Smooth muscle cell (in vitro differentiated cells): Measurements from ENCODE around the gene ARHGAP33. TPM values are rescaled to one million over a fixed set of nuclear protein-coding genes. Genes with fewer than 3 reads are reported as not detected.
"Not testable (repeated sequence)": the region's sequence is repeated elsewhere in the genome, so short reads cannot be mapped to it uniquely, and the experiment has no call there.

Experiments
- DNase-seq: peaks from one replicate; lab custom pipeline; 2025; ENCODE audit not compliant: unreplicated experiment; lab: John Stamatoyannopoulos, UW
- H2AFZ ChIP-seq: fragments of 200-600 bp; sonication (generic); 2 replicates; pipeline ENCODE4 v1.6.0; 2016; ENCODE audit warnings: antibody characterized with exemption, low read depth, mild to moderate bottlenecking
- H3F3A ChIP-seq: fragments of 200-600 bp; sonication (generic); 2 replicates; pipeline ENCODE4 v1.6.0; 2017; ENCODE audit warnings: antibody characterized with exemption, low read depth
- H3K27ac ChIP-seq: fragments of 200-600 bp; sonication (generic); 2 replicates; pipeline ENCODE4 v1.5.1; 2016; ENCODE audit warnings: low read depth, mild to moderate bottlenecking
- H3K27me3 ChIP-seq: fragments of 200-600 bp; sonication (generic); 2 replicates; pipeline ENCODE4 v1.6.1; 2016; ENCODE audit warnings: low read depth, mild to moderate bottlenecking
- H3K36me3 ChIP-seq: fragments of 200-600 bp; sonication (generic); 2 replicates; pipeline ENCODE4 v1.5.1; 2016; ENCODE audit warnings: low read depth
- H3K4me1 ChIP-seq: fragments of 200-600 bp; sonication (generic); 2 replicates; pipeline ENCODE4 v1.5.1; 2016; ENCODE audit warnings: low read depth
- H3K4me2 ChIP-seq: fragments of 200-600 bp; sonication (generic); 2 replicates; pipeline ENCODE4 v1.6.0; 2016; ENCODE audit warnings: mild to moderate bottlenecking
- H3K4me3 ChIP-seq: fragments of 200-600 bp; sonication (generic); 2 replicates; pipeline ENCODE4 v1.5.1; 2016; ENCODE audit warnings: mild to moderate bottlenecking
- H3K79me2 ChIP-seq: fragments of 200-600 bp; sonication (generic); 2 replicates; pipeline ENCODE4 v1.6.0; 2016; ENCODE audit warnings: low read depth, mild to moderate bottlenecking
- H3K9ac ChIP-seq: fragments of 200-600 bp; sonication (generic); 2 replicates; pipeline ENCODE4 v1.6.0; 2016; ENCODE audit warnings: low read depth
- H3K9me3 ChIP-seq: fragments of 200-600 bp; sonication (generic); replicated peaks from 2 replicates; pipeline ENCODE4 v1.5.1; 2016; ENCODE audit warnings: low read depth
- H4K20me1 ChIP-seq: fragments of 200-600 bp; sonication (generic); 2 replicates; pipeline ENCODE4 v1.6.0; 2016; ENCODE audit warnings: low read depth
- WGBS: methylation state at CpG from one replicate; pipeline ENCODE4 v1.1.7; 2016; ENCODE audit warnings: low lambda C conversion rate; 5-methylcytosine and 5-hydroxymethylcytosine counted together
- polyA plus RNA-seq: library from polyadenylated mRNA; unstranded; fragments of >200 nt; fragmentation: Nextera tagmentation; extraction: Ambion mirVana; gene quantifications from 2 replicates; pipeline ENCODE4 v1.2.1, GENCODE V29; 2016
- total RNA-seq: library from RNA; depleted of rRNA; stranded (reverse); fragments of >200 nt; gene quantifications from 2 replicates; pipeline ENCODE4 v1.2.3, GENCODE V29; 2014
- TF ChIP-seq, protein P1 (sequence below): fragments of 200-600 bp; sonication (generic); IDR thresholded peaks from 2 replicates; pipeline ENCODE4 v1.5.1; 2017; ENCODE audit warnings: borderline replicate concordance, mild to moderate bottlenecking, antibody characterized with exemption; ENCODE audit not compliant: insufficient read depth, poor library complexity, severe bottlenecking

ARHGAP33 gene
- total and polyA plus RNA-seq, 2 experiments from 2014 or later = 5.3 to 5.7 TPM

DNA sequence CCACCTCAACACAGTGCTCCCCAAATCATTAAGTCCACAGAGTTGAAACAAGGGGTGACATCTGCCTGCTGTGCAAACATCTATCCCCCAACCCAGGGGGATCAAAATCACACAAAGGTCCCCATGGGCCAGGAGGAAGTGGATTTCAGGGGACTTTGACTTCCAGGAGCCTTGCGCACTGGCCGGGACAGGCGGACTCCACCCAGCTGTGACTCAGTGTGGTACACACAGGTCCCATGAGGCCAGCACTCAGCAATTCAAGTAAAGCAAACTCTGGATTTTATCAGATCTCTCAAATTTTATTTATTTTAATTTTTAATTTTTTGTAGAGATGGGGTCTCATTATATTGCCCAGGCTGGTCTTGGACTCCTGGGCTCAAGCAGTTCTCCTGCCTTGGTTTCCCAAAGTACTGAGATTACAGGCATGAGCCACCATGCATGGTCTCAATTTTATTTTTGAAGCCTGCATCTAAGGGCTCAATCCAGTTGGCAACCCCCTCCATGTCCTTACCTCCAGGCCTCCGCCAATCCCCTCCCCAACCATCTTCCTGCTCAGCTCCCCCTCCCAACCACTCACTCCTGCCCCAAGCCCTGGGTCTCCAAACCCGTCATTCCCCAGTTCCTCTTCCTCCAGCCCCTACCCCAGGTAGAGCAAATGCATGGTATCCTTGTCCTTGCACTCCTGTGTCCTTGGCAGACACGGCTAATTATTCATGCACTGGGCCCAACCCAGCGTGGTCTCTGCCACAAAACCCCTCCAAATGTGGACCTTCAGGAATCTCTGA, 18.2 kb downstream of the ARHGAP33 start:
- H3K79me2 ChIP-seq = no peaks in the 10 kb centered on the region
- no peak overlapping the region for H3K27ac ChIP-seq
- H3K4me2 ChIP-seq = no peak overlapping the region
- H3K27me3 ChIP-seq = peaks cover 23% of the 10 kb centered on the region
- no peaks in the 10 kb centered on the region for H3K36me3 ChIP-seq
- H3K9me3 ChIP-seq = no peaks in the 10 kb centered on the region
- TF ChIP-seq, protein P1, sequence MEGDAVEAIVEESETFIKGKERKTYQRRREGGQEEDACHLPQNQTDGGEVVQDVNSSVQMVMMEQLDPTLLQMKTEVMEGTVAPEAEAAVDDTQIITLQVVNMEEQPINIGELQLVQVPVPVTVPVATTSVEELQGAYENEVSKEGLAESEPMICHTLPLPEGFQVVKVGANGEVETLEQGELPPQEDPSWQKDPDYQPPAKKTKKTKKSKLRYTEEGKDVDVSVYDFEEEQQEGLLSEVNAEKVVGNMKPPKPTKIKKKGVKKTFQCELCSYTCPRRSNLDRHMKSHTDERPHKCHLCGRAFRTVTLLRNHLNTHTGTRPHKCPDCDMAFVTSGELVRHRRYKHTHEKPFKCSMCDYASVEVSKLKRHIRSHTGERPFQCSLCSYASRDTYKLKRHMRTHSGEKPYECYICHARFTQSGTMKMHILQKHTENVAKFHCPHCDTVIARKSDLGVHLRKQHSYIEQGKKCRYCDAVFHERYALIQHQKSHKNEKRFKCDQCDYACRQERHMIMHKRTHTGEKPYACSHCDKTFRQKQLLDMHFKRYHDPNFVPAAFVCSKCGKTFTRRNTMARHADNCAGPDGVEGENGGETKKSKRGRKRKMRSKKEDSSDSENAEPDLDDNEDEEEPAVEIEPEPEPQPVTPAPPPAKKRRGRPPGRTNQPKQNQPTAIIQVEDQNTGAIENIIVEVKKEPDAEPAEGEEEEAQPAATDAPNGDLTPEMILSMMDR = no peak
- H3F3A ChIP-seq = no peaks in the 10 kb centered on the region
- no peak overlapping the region for H2AFZ ChIP-seq
- DNase-seq = no peak
- peaks cover 4% of the 10 kb centered on the region for H3K4me1 ChIP-seq
- no peak overlapping the region for H3K4me3 ChIP-seq
- H4K20me1 ChIP-seq = no peaks in the 10 kb centered on the region
- 91% methylated on average over 7 of the region's 7 CpGs for WGBS
- no peak overlapping the region for H3K9ac ChIP-seq

DNA sequence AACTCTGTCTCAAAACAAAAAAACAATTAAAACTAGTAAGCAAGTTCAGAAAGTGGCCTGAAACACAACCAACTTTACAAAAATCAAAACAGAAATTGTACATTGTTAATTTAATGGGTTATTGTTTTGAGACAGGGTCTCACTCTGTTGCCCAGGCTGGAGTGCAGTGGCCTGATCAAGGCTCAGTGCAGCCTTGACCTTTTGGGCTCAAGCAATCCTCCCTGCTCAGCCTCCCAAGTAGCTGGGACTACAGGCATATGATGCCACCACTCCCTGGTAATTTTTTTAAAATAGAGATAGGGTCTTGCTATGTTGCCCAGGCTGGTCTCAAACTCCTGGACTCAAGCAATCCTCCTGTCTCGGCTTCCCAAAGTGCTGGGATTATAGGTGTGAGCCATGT, 20.2 kb downstream of the ARHGAP33 start:
- H3K9ac ChIP-seq, H2AFZ ChIP-seq, H4K20me1 ChIP-seq, DNase-seq, H3K27ac ChIP-seq, H3K4me1 ChIP-seq, H3K36me3 ChIP-seq, H3K4me3 ChIP-seq, H3K9me3 ChIP-seq, H3K79me2 ChIP-seq, H3F3A ChIP-seq, H3K4me2 ChIP-seq: not testable (repeated sequence)
- WGBS = 95% methylated on average over 1 of the region's 1 CpG
- H3K27me3 ChIP-seq = peaks cover 23% of the 10 kb centered on the region

DNA sequence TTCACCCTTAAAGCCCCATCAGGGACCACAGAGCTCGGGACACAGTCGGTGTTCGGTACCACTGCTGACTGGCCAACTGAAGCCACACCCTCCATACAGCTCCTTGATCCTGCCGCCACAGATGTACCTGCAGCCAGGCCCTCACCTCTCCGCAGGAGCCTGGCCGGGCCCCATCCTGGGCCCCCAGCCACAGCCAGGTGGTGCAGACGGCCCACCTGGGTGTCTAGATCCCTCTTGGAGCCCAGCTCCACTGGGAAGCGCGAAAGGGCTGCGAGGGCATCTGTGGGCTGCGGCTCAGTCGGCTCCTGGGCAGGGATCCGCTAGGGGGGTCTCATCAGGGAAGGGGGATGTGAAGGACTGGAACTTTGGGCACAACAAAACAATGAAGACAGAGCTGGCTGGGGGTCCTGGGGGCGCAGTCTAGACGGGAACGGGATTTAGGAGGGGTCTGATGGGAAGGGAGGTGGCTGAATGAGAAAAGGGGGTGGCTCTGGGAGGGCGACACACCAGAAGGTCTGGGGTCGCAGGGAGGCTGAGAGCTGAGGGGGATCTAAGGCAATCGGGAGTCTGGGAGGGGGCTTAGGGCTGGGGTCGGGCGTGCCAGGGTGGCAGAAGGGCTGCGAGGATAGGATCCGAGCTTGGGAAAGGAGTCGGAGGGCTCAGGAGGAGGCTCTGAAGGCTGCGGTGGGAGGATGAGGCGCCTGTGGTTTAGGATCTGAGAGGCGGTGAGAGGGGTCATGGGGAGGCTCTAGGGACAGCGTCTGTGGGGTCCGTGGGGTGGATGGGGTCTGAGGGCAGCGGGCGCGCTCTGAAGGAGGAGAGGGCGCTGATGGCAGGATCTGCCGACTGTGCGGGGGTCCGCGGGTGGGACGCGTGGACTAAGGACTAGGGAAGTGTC, 21.5 kb downstream of the ARHGAP33 start:
- Histone ChIP-seq H3K79me2 (no peaks in the 10 kb centered on the region), H3K27me3 (peaks cover 23% of the 10 kb centered on the region), H3K9ac (no peak overlapping the region), H3K4me1 (peaks cover 4% of the 10 kb centered on the region), H3K4me2 (peak overlapping the region; percentile 73), H4K20me1 (no peaks in the 10 kb centered on the region), H3K9me3 (no peaks in the 10 kb centered on the region), H3K36me3 (no peaks in the 10 kb centered on the region), H3K4me3 (peak overlapping the region; percentile 29), H3K27ac (no peak overlapping the region), H3F3A (no peaks in the 10 kb centered on the region), H2AFZ (no peak overlapping the region)
- TF ChIP-seq, protein P1 = no peak
- no peak for DNase-seq
- 45% methylated on average over 23 of the region's 39 CpGs for WGBS

DNA sequence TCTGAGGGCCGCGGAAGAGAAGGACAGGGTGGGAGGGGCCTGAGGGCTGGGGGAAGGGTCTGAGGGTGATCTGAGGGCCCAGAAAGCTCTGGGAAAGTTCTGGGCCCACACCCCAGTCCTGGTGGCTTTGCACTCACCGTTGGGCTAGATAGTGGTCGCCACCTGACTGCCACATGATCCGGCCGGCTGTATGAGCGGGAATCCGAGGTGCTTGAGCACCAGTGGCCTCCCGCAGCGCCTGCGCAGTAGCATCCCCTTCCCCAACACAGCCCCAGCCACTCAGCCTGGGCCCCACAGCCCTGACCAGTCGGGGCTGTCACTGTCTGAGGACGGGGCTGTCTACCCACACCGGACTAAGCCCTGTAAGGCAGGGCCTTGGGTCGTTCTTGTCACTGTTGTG, 22.3 kb downstream of the ARHGAP33 start:
- no peaks in the 10 kb centered on the region for H3K36me3 ChIP-seq
- no peak for DNase-seq
- H3K4me3 ChIP-seq = peak overlapping the region; percentile 29
- H3K9me3 ChIP-seq = no peaks in the 10 kb centered on the region
- TF ChIP-seq, protein P1 = no peak
- H3K9ac ChIP-seq = no peak overlapping the region
- peaks cover 23% of the 10 kb centered on the region for H3K27me3 ChIP-seq
- H3K4me2 ChIP-seq = peak overlapping the region; percentile 73
- H3F3A ChIP-seq = no peaks in the 10 kb centered on the region
- no peaks in the 10 kb centered on the region for H4K20me1 ChIP-seq
- peaks cover 4% of the 10 kb centered on the region for H3K4me1 ChIP-seq
- no peaks in the 10 kb centered on the region for H3K79me2 ChIP-seq
- H3K27ac ChIP-seq = no peak overlapping the region
- no peak overlapping the region for H2AFZ ChIP-seq
- 17% methylated on average over 13 of the region's 15 CpGs for WGBS
